Endothelial cell of umbilical vein (primary cell): ENCODE data around the gene KANSL1. TPM values are rescaled to one million over a fixed set of nuclear protein-coding genes. Genes with fewer than 3 reads are reported as not detected.

Experiments
- BruUV-seq: library from RNA; stranded (reverse); fragments of 400-500 nt; replicated peaks from 2 replicates; lab custom pipeline; 2021; lab: Mats Ljungman, UMichigan
- CTCF ChIA-PET: fragments of 300-600, 350-600 bp; sonication (Branson Sonifier 250); formaldehyde crosslinking; loops from one replicate; lab custom pipeline; 2021; ENCODE audit warnings: antibody characterized with exemption, inconsistent platforms; lab: Charles Lee
- POLR2A ChIA-PET: fragments of 300-600, 350-600 bp; sonication (Branson Sonifier 250); formaldehyde crosslinking; loops from one replicate; lab custom pipeline; 2021; ENCODE audit warnings: antibody characterized with exemption, inconsistent platforms; lab: Charles Lee
- DNase-seq: peaks from one replicate; pipeline ENCODE4 v3.0.0-alpha.2; 2011; ENCODE audit warnings: low read depth, low spot score
- FAIRE-seq: peaks from 2 replicates; lab custom pipeline; 2011; peaks lifted over from hg19 to GRCh38; lab: Jason Lieb, UNC
- H2AFZ ChIP-seq: 2 replicates; pipeline ENCODE4 v1.6.0; 2012; ENCODE audit warnings: low read depth, low read length, control low read depth, inconsistent platforms
- H3K27ac ChIP-seq: 2 replicates; pipeline ENCODE4 v1.5.1; 2011; ENCODE audit warnings: low read depth, mild to moderate bottlenecking, control low read depth, low read length, moderate library complexity; ENCODE audit not compliant: insufficient read depth
- H3K27me3 ChIP-seq, 2 experiments: 2 replicates each; pipeline versions ENCODE4 v1.6.0 to v1.6.1; 2011; ENCODE audit warnings: low read length in 2 of 2, mixed read lengths in 1 of 2; ENCODE audit not compliant: control insufficient read depth in 2 of 2, insufficient read depth in 2 of 2
- H3K36me3 ChIP-seq, 2 experiments: 2 replicates in 1 of 2; 3 replicates in 1 of 2; pipeline ENCODE4 v1.5.1; 2011; ENCODE audit warnings: low read length in 2 of 2, mild to moderate bottlenecking in 1 of 2, moderate library complexity in 1 of 2; ENCODE audit not compliant: control insufficient read depth in 2 of 2, insufficient read depth in 2 of 2; ENCODE audit errors: extremely low read depth in 1 of 2
- H3K4me1 ChIP-seq: 3 replicates; pipeline ENCODE4 v1.5.1; 2011; ENCODE audit warnings: mild to moderate bottlenecking, low read length; ENCODE audit not compliant: control insufficient read depth, insufficient read depth; ENCODE audit errors: extremely low read depth
- H3K4me2 ChIP-seq: 2 replicates; pipeline ENCODE4 v1.6.1; 2011; ENCODE audit warnings: low read length, control low read depth, mixed read lengths; ENCODE audit not compliant: insufficient read depth
- H3K4me3 ChIP-seq, 3 experiments: fragments of 200-600 bp in 1 of 3; sonication (generic), shearing (Covaris generic) in 1 of 3; replicated peaks in 1 of 3; 2 replicates each; pipeline ENCODE4 v1.5.1; 2011 to 2016; ENCODE audit warnings: control low read depth in 3 of 3, low read length in 3 of 3, mild to moderate bottlenecking in 2 of 3, inconsistent platforms in 1 of 3, low read depth in 1 of 3, moderate library complexity in 1 of 3; ENCODE audit not compliant: insufficient read depth in 1 of 3
- H3K79me2 ChIP-seq: 2 replicates; pipeline ENCODE4 v1.6.0; 2012; ENCODE audit warnings: low read length, inconsistent platforms; ENCODE audit not compliant: control insufficient read depth, insufficient read depth
- H3K9ac ChIP-seq: replicated peaks from 2 replicates; pipeline ENCODE3; 2011; ENCODE audit warnings: low read length, control low read depth; ENCODE audit not compliant: insufficient read depth; ENCODE audit errors: extremely low read depth
- H3K9me1 ChIP-seq: replicated peaks from 3 replicates; pipeline ENCODE4 v1.6.0; 2011; ENCODE audit warnings: mild to moderate bottlenecking, low read length; ENCODE audit not compliant: control insufficient read depth, insufficient read depth; ENCODE audit errors: extremely low read depth
- H3K9me3 ChIP-seq: replicated peaks from 2 replicates; pipeline ENCODE4 v1.5.1; 2012; ENCODE audit warnings: low read length, inconsistent platforms; ENCODE audit not compliant: control insufficient read depth, insufficient read depth
- H4K20me1 ChIP-seq: replicated peaks from 2 replicates; pipeline ENCODE3; 2011; ENCODE audit warnings: mild to moderate bottlenecking, low read length; ENCODE audit not compliant: control insufficient read depth, insufficient read depth; ENCODE audit errors: extremely low read depth
- CTCF ChIP-seq, 2 donors: IDR thresholded peaks; 1 replicate in 1 of 2; 2 replicates in 1 of 2; pipeline ENCODE4 v1.5.1; 2011; ENCODE audit warnings: low read length in 2 of 2, mild to moderate bottlenecking in 2 of 2, moderate library complexity in 2 of 2, control low read depth in 1 of 2, inconsistent platforms in 1 of 2, low read depth in 1 of 2; ENCODE audit not compliant: insufficient read depth in 1 of 2; ENCODE audit errors: extremely low read depth in 1 of 2
- EZH2 ChIP-seq: IDR thresholded peaks from 2 replicates; pipeline ENCODE4 v1.6.1; 2012; ENCODE audit warnings: borderline replicate concordance, low read depth, mild to moderate bottlenecking, moderate library complexity, low read length, inconsistent platforms; ENCODE audit not compliant: severe bottlenecking
- FOS ChIP-seq: IDR thresholded peaks from 2 replicates; pipeline ENCODE4 v1.6.1; 2011; ENCODE audit warnings: mild to moderate bottlenecking, low read length, moderate library complexity, borderline replicate concordance; ENCODE audit not compliant: insufficient read depth
- GATA2 ChIP-seq: IDR thresholded peaks from 2 replicates; pipeline ENCODE4 v1.7.0; 2011; ENCODE audit warnings: low read depth, mild to moderate bottlenecking, moderate library complexity, mixed read lengths, low read length; ENCODE audit not compliant: insufficient read length, insufficient read depth
- JUN ChIP-seq: IDR thresholded peaks from 2 replicates; pipeline ENCODE4 v1.6.1; 2011; ENCODE audit warnings: borderline replicate concordance, low read depth; ENCODE audit not compliant: insufficient read length, insufficient read depth
- MYC ChIP-seq: IDR thresholded peaks from one replicate; pipeline ENCODE4 v1.6.1; 2011; ENCODE audit warnings: mild to moderate bottlenecking, low read depth, low read length
- POLR2A ChIP-seq: IDR thresholded peaks from 2 replicates; pipeline ENCODE4 v1.6.1; 2012; ENCODE audit warnings: low read depth, mild to moderate bottlenecking, control low read depth, low read length
- POLR2AphosphoS5 ChIP-seq: IDR thresholded peaks from 2 replicates; pipeline ENCODE4 v1.6.1; 2012; ENCODE audit warnings: low read depth, mild to moderate bottlenecking, control low read depth, low read length, moderate library complexity; ENCODE audit not compliant: insufficient read depth
- dilution Hi-C: fragments of 300-500 bp; cut with MboI; formaldehyde crosslinking; loops from one replicate; pipeline ENCODE4 v1.15.0; 2019; ENCODE audit warnings: low sequenced_read_pairs; ENCODE audit not compliant: extremely low pct_ligation_motif_present
- intact Hi-C: fragments of 100-400 bp; cut with micrococcal nuclease; formaldehyde crosslinking; loops from one replicate; pipeline ENCODE4 v1.10.0; 2022
- polyA plus RNA-seq, 4 experiments: library from polyadenylated mRNA; depleted of rRNA in 3 of 4; stranded (reverse) in 3 of 4; unstranded in 1 of 4; fragments of >200 nt; gene quantifications; 2 replicates each; pipeline versions ENCODE4 v1.2.1 to v1.2.3, GENCODE V29; 2011 to 2012; ENCODE audit warnings: missing spikeins in 1 of 4
- total RNA-seq: library from RNA; stranded (reverse); gene quantifications from 2 replicates; pipeline ENCODE4 v1.2.3, GENCODE V29; 2021
- TF ChIP-seq, protein P1 (sequence below): IDR thresholded peaks from 2 replicates; pipeline ENCODE4 v1.6.1; 2011; ENCODE audit not compliant: insufficient read depth, insufficient read length

Gene KANSL1
- total and polyA plus RNA-seq, 2 donors (not counting 3 experiments of a cell fraction or from before 2014, with no cell fraction given) = 29.1 to 74.0 TPM

DNA sequence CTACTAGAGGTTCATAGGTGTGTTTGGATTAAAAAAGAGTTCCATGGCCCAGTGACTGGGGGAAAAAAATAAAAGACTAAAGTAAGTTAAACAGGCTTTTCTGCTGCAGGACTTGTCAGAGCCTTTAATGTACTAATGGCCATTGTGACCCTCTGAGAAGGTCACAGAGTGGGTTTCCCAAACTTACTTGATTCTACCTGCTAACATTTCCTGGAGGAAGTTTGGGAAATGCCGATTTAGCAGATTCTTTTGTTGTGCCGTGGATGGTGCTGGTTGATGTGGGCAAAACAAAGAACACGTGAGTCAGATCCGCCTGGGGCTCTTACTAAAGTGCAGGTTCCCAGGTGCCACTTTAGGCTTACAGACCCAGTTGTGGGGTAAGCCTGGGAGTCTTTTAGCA lies 207.8 kb downstream of the KANSL1 start:
- no peak overlapping the region for H3K4me3 ChIP-seq
- CTCF ChIA-PET = no interaction called here
- no peaks in the 10 kb centered on the region for H3K36me3 ChIP-seq
- no peak overlapping the region for H2AFZ ChIP-seq
- no peak overlapping the region for H3K4me2 ChIP-seq
- no peaks in the 10 kb centered on the region for H3K4me1 ChIP-seq
- FAIRE-seq (no peak), DNase-seq (no peak)
- no TSS peak for BruUV-seq
- H3K9me1 ChIP-seq = no peaks in the 10 kb centered on the region
- H3K9me3 ChIP-seq = no peaks in the 10 kb centered on the region
- H3K9ac ChIP-seq = no peak overlapping the region
- no peak overlapping the region for H3K27ac ChIP-seq
- peaks cover 0 to 2% of the 10 kb centered on the region in 2 experiments for H3K27me3 ChIP-seq
- H3K79me2 ChIP-seq = no peaks in the 10 kb centered on the region
- dilution Hi-C loops (no loop called here), intact Hi-C loops (no loop called here)
- POLR2A ChIA-PET = no interaction called here
- no peaks in the 10 kb centered on the region for H4K20me1 ChIP-seq
- TF ChIP-seq POLR2A (no peak), FOS (no peak), POLR2AphosphoS5 (no peak), CTCF (IDR thresholded peaks at IDR 0.05; ENCODE audit: extremely low read depth in 1 of 2, insufficient read depth in 1 of 2, low read depth in 1 of 2, low read length in 2 of 2) (no peak), JUN (no peak), EZH2 (no peak), GATA2 (no peak), MYC (no peak)
- TF ChIP-seq, protein P1, sequence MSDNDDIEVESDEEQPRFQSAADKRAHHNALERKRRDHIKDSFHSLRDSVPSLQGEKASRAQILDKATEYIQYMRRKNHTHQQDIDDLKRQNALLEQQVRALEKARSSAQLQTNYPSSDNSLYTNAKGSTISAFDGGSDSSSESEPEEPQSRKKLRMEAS = no peak
